Measurements from ENCODE around the gene UBAC2.
A peak's percentile ranks its signal among the peaks of the same experiment; 100 is the strongest.
"Not testable (repeated sequence)": the region's sequence is repeated elsewhere in the genome, so short reads cannot be mapped to it uniquely, and the experiment has no call there.

Gene UBAC2

DNA sequence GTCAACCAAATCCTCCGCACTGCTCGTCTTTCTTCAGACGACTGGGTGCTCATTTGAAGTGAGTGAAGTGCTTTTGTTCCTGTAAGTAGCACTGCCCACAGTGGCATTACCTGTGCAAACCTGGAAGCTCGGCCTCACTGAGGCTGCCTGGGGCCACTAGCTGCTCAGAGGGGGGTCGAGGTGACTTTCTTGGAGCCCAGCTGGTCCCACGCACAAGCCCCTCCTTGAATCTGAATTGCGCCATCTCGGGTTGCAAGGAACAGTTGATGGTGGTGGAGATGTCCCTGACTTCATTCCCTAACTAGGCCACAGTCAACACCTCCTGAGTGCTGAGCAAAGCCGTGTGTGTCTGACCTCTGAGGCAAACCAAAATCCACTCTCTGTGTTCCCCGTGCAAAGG is 185.8 kb downstream of the UBAC2 start:
- Histone ChIP-seq H3K27me3 (replicated peaks; ENCODE audit: control insufficient read depth, insufficient read depth, low read length) (no peaks in the 10 kb centered on the region), H3K9ac (ENCODE audit: low read length) (no peak overlapping the region), H3K4me3 (ENCODE audit: low read length) (no peak overlapping the region), H3K36me3 (ENCODE audit: control insufficient read depth, insufficient read depth, low read length, severe bottlenecking) (peaks cover 14% of the 10 kb centered on the region), H3K4me1 (ENCODE audit: control insufficient read depth, insufficient read depth, low read length) (no peaks in the 10 kb centered on the region), H3K9me3 (ENCODE audit: control insufficient read depth, low read length) (no peaks in the 10 kb centered on the region)
- DNase-seq (ENCODE audit: low read depth) = no peak

DNA sequence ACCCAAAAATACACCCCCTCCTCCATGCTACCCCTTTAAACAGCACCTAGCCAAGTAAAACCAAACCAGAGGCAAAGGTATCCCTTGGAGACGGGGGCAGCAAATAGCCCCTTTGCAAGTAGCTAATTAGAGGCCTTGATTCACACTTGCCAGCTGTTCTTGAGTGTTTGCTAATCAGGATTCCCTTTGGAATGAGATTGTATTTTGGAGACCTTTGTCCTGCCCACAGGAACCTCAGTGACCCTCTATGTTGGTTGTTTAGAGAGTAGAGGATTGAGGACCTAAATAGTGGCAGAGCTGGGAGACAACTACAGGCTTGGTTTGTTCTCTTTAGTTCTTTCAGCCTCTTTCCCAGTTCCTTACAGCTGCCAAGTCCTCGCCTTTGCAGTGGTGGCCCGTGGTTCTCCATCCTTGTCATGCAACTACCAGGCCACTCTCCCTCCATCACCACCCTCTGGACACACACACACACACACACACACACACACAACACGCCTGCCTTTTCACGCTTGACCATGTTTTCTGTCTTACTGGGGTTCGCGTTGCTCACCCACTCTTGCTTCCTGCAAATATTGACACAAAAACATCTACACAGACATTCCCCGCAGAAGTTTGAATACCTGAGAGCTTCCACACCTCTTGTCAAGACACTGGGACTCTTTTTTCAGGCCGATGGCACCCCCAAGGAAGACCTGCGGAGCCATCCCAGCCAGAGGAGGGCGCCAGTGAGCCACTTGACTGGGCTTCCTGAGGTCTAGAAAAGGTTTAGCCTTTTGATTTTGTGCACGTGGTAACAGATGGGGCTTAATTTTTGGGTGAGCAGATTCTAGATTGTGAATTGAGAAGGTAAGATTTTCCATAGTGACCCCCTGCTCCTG is 186.5 kb downstream of the UBAC2 start:
- no peak for DNase-seq (ENCODE audit: low read depth)
- peaks cover 14% of the 10 kb centered on the region for H3K36me3 ChIP-seq (ENCODE audit: control insufficient read depth, insufficient read depth, low read length, severe bottlenecking)
- H3K9ac ChIP-seq (ENCODE audit: low read length) = no peak overlapping the region
- H3K4me3 ChIP-seq (ENCODE audit: low read length) = no peak overlapping the region
- peaks cover under 1% of the 10 kb centered on the region for H3K4me1 ChIP-seq (ENCODE audit: control insufficient read depth, insufficient read depth, low read length)
- H3K9me3 ChIP-seq (ENCODE audit: control insufficient read depth, low read length) = no peaks in the 10 kb centered on the region
- H3K27me3 ChIP-seq (replicated peaks; ENCODE audit: control insufficient read depth, insufficient read depth, low read length) = no peaks in the 10 kb centered on the region

DNA sequence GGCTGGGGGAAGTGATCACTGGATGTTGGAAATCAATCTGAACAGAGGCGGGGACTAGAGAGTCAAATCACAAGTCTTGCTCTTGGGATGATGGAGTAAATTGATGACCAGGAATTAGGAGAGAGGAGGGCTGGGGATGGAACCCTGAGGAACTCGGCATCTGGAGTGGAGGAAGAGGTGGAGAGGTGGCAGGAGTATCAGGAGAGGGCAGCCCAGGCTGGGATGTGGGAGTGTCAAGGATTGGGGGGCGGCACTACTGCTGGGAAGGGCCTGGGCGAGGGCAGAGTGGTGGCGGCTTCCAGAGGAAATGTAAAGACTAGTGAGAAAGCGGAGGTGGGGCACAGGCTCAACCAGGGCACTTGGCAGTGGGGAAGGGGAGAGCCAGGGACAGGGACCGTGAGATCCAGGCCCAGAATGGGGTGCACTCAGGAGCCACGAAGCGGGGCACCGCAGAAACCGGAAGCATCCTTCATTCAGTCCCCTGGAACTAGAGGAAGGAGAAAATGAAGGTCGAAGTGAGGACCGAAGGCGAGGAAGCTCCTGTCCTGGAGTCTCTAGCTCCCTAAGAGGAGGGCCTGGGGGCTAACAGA is 187.8 kb downstream of the UBAC2 start:
- Histone ChIP-seq H3K9ac (ENCODE audit: low read length) (no peak overlapping the region), H3K4me1 (ENCODE audit: control insufficient read depth, insufficient read depth, low read length) (peaks cover 9% of the 10 kb centered on the region), H3K9me3 (ENCODE audit: control insufficient read depth, low read length) (no peaks in the 10 kb centered on the region), H3K27me3 (replicated peaks; ENCODE audit: control insufficient read depth, insufficient read depth, low read length) (no peaks in the 10 kb centered on the region), H3K36me3 (ENCODE audit: control insufficient read depth, insufficient read depth, low read length, severe bottlenecking) (peaks cover 14% of the 10 kb centered on the region), H3K4me3 (ENCODE audit: low read length) (no peak overlapping the region)
- no peak for DNase-seq (ENCODE audit: low read depth)

DNA sequence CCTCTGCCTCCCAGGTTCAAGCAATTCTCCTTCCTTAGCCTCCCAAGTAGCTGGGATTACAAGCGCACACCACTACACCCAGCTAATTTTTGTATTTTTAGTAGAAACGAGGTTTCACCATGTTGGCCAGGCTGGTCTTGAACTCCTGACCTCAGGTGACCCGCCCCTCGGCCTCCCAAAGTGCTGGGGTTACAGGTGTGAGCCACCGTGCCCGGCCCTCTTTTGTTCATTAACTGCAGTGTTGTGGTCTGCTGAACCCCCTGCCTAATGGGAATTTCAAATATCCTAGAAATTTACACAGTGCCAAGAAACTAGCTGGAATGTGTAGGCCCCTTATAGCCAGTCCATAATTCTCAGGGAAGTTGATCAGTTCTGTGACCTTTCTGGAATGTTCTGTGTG is 188.4 kb downstream of the UBAC2 start:
- H3K36me3 ChIP-seq (ENCODE audit: control insufficient read depth, insufficient read depth, low read length, severe bottlenecking) = peaks cover 14% of the 10 kb centered on the region
- not testable (repeated sequence) for H3K27me3 ChIP-seq (replicated peaks; ENCODE audit: control insufficient read depth, insufficient read depth, low read length); H3K4me1 ChIP-seq (ENCODE audit: control insufficient read depth, insufficient read depth, low read length); H3K4me3 ChIP-seq (ENCODE audit: low read length); H3K9ac ChIP-seq (ENCODE audit: low read length); DNase-seq (ENCODE audit: low read depth); H3K9me3 ChIP-seq (ENCODE audit: control insufficient read depth, low read length)

DNA sequence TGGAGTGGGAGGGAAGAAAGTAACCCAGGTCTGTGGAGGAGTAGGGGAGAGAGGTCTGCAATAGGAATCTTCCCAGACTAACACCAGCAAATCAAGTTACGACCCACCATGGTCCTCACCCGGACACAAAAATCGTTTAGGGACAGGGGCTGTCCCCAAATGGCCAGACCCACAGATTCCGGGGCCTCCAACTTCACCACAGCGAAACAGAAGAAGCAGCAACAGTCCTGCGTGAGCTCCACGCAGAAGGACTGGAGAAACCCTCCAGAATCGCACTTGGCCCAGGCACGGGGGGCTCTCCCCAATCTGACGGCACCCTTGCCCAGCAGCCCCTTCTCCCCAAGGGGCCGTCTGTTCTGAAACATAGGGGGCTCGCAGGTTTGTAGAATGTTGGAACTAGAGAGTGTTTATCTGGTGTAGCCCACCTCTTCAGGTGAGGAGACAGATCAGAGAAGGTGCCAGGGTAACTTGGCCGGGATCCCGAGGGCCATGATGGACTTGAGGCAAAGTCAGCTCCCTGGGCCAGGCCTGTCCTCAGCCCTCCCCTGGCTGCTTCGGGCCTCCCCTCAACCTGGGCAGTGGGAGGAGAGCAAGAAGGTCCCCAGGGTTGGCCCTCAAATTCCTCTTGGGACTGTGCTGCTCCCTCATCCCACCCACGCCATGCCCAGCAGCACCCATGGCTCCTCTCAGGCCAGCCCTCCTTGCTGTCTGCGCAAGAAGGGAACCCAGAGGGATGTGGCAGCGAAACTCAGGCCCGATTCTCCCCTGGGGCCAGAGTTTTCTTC is 189.1 kb downstream of the UBAC2 start:
- Histone ChIP-seq H3K4me3 (ENCODE audit: low read length) (no peak overlapping the region), H3K4me1 (ENCODE audit: control insufficient read depth, insufficient read depth, low read length) (peaks cover 9% of the 10 kb centered on the region), H3K9ac (ENCODE audit: low read length) (no peak overlapping the region), H3K36me3 (ENCODE audit: control insufficient read depth, insufficient read depth, low read length, severe bottlenecking) (peaks cover 14% of the 10 kb centered on the region), H3K9me3 (ENCODE audit: control insufficient read depth, low read length) (no peaks in the 10 kb centered on the region), H3K27me3 (replicated peaks; ENCODE audit: control insufficient read depth, insufficient read depth, low read length) (no peaks in the 10 kb centered on the region)
- DNase-seq (ENCODE audit: low read depth) = no peak

DNA sequence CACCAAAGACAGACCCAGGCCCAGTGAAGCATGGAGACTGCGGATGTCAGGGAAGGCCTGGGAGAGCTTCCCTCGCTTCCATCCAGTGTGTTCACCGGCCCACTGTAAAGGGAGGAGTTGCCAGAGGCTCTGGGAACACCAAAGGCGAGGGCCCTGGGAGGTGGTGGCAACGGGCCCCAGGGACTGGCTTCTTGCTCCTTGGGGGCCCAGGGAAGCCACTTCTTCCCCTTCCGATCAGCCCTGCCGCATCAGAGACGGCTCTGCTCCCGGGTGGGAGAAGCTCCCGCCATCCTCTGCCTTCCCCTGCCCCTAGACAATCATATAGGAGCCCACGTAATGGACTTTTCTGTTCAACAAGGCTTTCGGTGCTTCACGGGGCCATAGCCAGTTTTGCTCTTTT is 189.9 kb downstream of the UBAC2 start:
- Histone ChIP-seq H3K27me3 (replicated peaks; ENCODE audit: control insufficient read depth, insufficient read depth, low read length) (no peaks in the 10 kb centered on the region), H3K9ac (ENCODE audit: low read length) (no peak overlapping the region), H3K4me3 (ENCODE audit: low read length) (no peak overlapping the region), H3K9me3 (ENCODE audit: control insufficient read depth, low read length) (no peaks in the 10 kb centered on the region), H3K36me3 (ENCODE audit: control insufficient read depth, insufficient read depth, low read length, severe bottlenecking) (peaks cover 9% of the 10 kb centered on the region), H3K4me1 (ENCODE audit: control insufficient read depth, insufficient read depth, low read length) (peaks cover 9% of the 10 kb centered on the region)
- DNase-seq (ENCODE audit: low read depth) = no peak

DNA sequence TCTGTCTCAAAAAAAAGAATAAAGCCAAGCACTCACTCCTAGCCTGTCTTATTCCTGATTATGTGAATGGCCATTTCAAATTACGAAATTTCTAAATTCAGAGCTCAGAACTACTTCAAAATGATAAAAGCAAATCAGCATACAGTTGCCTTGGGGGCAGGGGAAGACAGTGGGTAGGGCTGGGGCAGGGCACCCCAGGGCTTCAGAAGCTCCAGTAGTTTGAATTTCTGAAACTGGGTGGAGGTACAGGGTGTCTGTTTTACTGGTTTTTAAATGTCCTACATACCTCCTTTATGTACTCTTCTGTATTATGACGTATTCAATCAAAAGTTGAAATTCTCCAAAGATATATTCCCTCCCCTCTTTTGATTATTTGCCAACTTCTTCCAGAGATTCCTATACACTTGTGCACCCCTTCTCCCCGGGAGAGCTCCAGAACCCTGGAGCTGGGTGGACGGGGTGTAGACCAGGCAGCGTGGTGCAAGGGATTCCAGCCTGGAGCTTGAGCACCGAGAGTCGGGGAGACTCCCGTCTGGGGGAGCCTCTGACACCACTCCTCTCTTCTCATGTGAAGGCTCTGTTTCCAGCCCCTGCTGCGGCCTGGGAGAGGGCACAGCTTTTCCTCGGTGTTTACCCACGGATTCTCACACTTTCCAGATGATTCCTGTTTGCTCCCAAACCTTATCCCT is 191.3 kb downstream of the UBAC2 start:
- DNase-seq (ENCODE audit: low read depth) = no peak
- Histone ChIP-seq H3K4me3 (ENCODE audit: low read length) (no peak overlapping the region), H3K4me1 (ENCODE audit: control insufficient read depth, insufficient read depth, low read length) (peaks cover 9% of the 10 kb centered on the region), H3K9me3 (ENCODE audit: control insufficient read depth, low read length) (no peaks in the 10 kb centered on the region), H3K36me3 (ENCODE audit: control insufficient read depth, insufficient read depth, low read length, severe bottlenecking) (no peaks in the 10 kb centered on the region), H3K9ac (ENCODE audit: low read length) (no peak overlapping the region), H3K27me3 (replicated peaks; ENCODE audit: control insufficient read depth, insufficient read depth, low read length) (no peaks in the 10 kb centered on the region)

DNA sequence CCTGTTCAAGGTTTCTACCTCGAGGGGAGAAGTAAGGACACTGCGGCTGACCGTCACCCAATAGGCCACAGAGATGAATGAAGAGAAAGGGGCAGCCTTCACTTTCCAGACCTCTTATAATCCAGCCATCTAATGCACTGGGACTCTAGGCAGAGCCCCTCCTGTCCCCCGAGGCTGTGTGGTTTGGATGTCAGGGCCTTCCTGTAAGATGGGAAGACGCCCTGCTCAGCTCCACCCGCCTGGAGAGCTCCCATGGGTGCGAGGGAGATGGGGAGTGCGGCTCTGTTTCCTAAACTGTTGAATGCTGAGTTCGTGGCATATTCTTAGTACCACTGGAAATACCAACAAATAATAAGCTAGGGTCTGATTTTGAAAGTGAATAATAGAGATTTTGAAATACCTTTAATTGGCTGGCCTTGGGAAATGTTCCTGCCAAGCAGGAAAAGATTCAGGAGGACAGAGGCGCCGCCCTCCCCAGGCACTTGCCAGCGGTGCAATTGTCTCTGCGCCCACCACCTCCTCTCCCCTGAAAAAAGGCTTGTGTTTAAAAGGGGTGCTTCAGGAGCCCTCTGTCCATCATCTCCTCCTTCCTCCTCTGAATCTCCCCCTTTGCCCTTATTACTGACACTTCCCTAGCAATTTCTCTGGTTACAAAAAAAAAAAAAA is 191.9 kb downstream of the UBAC2 start:
- Histone ChIP-seq H3K9me3 (ENCODE audit: control insufficient read depth, low read length) (no peaks in the 10 kb centered on the region), H3K27me3 (replicated peaks; ENCODE audit: control insufficient read depth, insufficient read depth, low read length) (no peaks in the 10 kb centered on the region), H3K4me1 (ENCODE audit: control insufficient read depth, insufficient read depth, low read length) (peaks cover 9% of the 10 kb centered on the region), H3K4me3 (ENCODE audit: low read length) (no peak overlapping the region), H3K9ac (ENCODE audit: low read length) (no peak overlapping the region), H3K36me3 (ENCODE audit: control insufficient read depth, insufficient read depth, low read length, severe bottlenecking) (no peaks in the 10 kb centered on the region)
- DNase-seq (ENCODE audit: low read depth) = peak; percentile 15

DNA sequence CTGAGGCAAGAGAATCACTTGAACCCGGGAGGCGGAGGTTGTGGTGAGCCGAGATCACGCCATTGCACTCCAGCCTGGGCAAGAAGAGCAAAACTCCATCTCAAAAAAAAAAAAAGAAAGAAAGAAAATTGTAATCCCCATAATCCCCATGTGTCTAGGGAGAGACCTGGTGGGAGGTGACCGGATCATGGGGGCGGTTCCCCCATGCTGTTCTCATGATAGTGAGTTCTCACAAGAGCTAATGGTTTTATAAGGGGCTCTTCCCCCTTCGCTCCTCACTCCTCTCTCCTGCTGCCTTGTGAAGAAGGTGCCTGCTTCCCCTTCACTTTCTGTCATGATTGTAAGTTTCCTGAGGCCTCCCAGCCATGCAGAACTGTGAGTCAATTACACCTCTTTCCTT is 192.7 kb downstream of the UBAC2 start:
- H3K4me3 ChIP-seq (ENCODE audit: low read length); H3K9ac ChIP-seq (ENCODE audit: low read length); DNase-seq (ENCODE audit: low read depth); H3K9me3 ChIP-seq (ENCODE audit: control insufficient read depth, low read length); H3K36me3 ChIP-seq (ENCODE audit: control insufficient read depth, insufficient read depth, low read length, severe bottlenecking); H3K4me1 ChIP-seq (ENCODE audit: control insufficient read depth, insufficient read depth, low read length); H3K27me3 ChIP-seq (replicated peaks; ENCODE audit: control insufficient read depth, insufficient read depth, low read length): not testable (repeated sequence)

DNA sequence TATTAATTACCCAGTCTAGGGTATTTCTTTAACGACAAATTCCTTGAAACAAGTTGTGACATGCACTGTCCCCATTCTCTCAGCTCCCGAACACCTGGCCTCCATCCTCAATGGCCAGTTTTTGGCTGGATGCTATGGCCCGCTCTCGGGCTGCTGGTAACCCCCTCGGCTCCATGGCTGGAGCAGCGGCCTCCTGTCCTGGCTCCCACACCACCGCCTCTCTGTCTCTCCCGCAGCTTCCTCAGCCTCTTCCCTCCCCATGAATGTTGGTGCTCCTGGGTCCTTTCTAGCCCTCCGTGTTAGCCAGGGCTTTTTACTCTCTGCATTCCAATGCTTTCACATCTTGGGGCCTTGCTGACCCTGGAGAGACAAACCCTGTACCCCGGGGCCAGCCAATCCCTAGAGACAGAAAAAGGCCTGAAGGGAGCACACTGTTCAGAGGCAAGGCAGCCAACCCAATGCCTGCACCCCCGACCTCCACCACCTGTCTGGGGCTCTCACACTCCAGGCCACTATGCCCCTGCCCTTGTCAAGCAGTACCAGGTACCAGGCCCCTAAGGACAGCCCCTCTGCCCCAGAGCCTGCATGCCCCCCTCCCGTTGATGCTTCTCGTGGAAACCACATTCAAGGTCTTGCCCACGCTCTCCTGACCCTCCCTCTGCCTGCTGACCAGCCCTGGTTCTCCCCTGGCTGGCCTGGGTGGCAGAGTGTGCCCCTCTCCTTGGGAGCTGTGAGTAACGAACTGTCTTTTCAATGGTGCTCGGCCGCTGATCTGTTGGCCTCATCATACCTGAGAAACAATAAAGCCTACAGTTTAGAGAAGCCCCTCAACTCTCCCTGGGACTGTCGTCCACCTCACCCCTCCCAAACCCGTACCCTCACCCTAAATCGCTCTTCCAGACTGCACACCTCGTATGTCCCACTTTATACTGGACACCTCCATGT is 193.4 kb downstream of the UBAC2 start:
- Histone ChIP-seq H3K4me3 (ENCODE audit: low read length) (no peak overlapping the region), H3K4me1 (ENCODE audit: control insufficient read depth, insufficient read depth, low read length) (peaks cover 9% of the 10 kb centered on the region), H3K9ac (ENCODE audit: low read length) (no peak overlapping the region), H3K27me3 (replicated peaks; ENCODE audit: control insufficient read depth, insufficient read depth, low read length) (no peaks in the 10 kb centered on the region), H3K9me3 (ENCODE audit: control insufficient read depth, low read length) (no peaks in the 10 kb centered on the region), H3K36me3 (ENCODE audit: control insufficient read depth, insufficient read depth, low read length, severe bottlenecking) (no peaks in the 10 kb centered on the region)
- no peak for DNase-seq (ENCODE audit: low read depth)

All from adipocyte (in vitro differentiated cells).